ENCODE data around the gene PTPRU. TPM values are rescaled to one million over a fixed set of nuclear protein-coding genes. Genes with fewer than 3 reads are reported as not detected.
A peak's percentile ranks its signal among the peaks of the same experiment; 100 is the strongest.

The PTPRU gene
- total RNA-seq, 1 experiment from 2014 or later, result 45.5 TPM

DNA sequence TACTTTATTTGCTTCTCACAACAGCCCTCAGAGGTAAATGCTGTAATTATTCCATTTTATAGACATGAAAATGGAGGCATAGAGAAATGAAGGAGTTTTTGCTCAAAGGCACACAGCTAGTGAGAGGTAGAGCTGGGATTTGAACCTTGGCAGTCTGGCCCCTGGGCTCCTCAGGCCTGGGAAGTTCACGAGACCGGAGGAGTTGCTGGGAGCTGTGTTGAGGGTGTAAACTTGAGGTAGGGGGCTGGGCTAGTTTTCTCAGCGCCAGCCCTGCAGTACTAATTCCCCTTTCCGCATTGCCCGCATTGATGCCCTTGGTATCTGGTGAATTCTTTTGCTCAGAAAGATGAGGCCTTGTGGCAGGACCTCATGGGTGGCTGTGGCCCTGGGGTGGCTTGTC lies 73.3 kb downstream of the PTPRU start:
- Histone ChIP-seq H2BK12ac (ENCODE audit: insufficient read length, low read depth, low read length) (no peak overlapping the region), H3K9me3 (ENCODE audit: control insufficient read depth, low read depth, low read length) (no peaks in the 10 kb centered on the region), H3K23me2 (ENCODE audit: insufficient read length, low read depth, low read length, poor library complexity, severe bottlenecking) (no peaks in the 10 kb centered on the region), H3K56ac (ENCODE audit: insufficient read length, low read depth, low read length) (no peak overlapping the region), H3K79me2 (ENCODE audit: insufficient read depth, low read length) (no peaks in the 10 kb centered on the region), H3K27me3 (ENCODE audit: insufficient read depth, low read length) (no peaks in the 10 kb centered on the region), H3K23ac (ENCODE audit: insufficient read length, low read depth, low read length) (no peak overlapping the region), H2BK15ac (ENCODE audit: low read depth, low read length) (no peak overlapping the region), H3K9ac (ENCODE audit: extremely low read depth, insufficient read length, low read length) (no peak overlapping the region), H4K5ac (ENCODE audit: insufficient read length, low read depth, low read length) (no peak overlapping the region), H4K91ac (ENCODE audit: insufficient read length, low read depth, low read length) (no peak overlapping the region), H2BK5ac (ENCODE audit: insufficient read length, low read length) (no peak overlapping the region), H3K18ac (ENCODE audit: insufficient read length, low read depth, low read length) (no peak overlapping the region), H2AFZ (ENCODE audit: low read length) (no peak overlapping the region), H3K4me1 (ENCODE audit: insufficient read depth, low read length) (no peaks in the 10 kb centered on the region), H3T11ph (ENCODE audit: low read length) (no peak overlapping the region), H2BK120ac (ENCODE audit: low read depth, low read length, poor library complexity, severe bottlenecking) (no peak overlapping the region), H3K4ac (ENCODE audit: low read depth, low read length) (no peak overlapping the region), H3K27ac (ENCODE audit: insufficient read length, low read depth, low read length) (no peak overlapping the region), H4K8ac (replicated peaks; ENCODE audit: insufficient read length, low read depth, low read length) (no peak overlapping the region), H2BK20ac (ENCODE audit: low read depth, low read length, poor library complexity, severe bottlenecking) (no peak overlapping the region), H3K79me1 (ENCODE audit: insufficient read depth, low read depth, low read length, poor library complexity, severe bottlenecking) (no peaks in the 10 kb centered on the region), H2AK5ac (ENCODE audit: insufficient read length, low read length) (no peak overlapping the region), H3K14ac (ENCODE audit: insufficient read depth, low read length) (no peak overlapping the region; the same call in 1 of the 2 replicates), H4K20me1 (ENCODE audit: control insufficient read depth, insufficient read depth, insufficient read length) (no peaks in the 10 kb centered on the region), H3K4me2 (ENCODE audit: insufficient read depth, insufficient read length, low read length) (no peak overlapping the region)
- no CpG with 5 or more reads among the region's 5 CpGs for WGBS (ENCODE audit: extremely low coverage, insufficient read length, low lambda C conversion rate)
- Mint-ChIP-seq H3K4me3 (no peak overlapping the region), H3K4me1 (peaks cover 8 to 25% of the 10 kb centered on the region in 2 experiments), H3K27me3 (ENCODE audit: low read depth) (no peaks in the 10 kb centered on the region), H3K9me3 (no peaks in the 10 kb centered on the region), H3K27ac (peak overlapping the region in 2 of 3 experiments; percentile 75 to 88; a peak in 3 of 7 replicates), H3K36me3 (ENCODE audit: insufficient read depth in 1 of 3, low read depth in 3 of 3) (peaks cover 2 to 41% (median 30%) of the 10 kb centered on the region in 3 experiments; a peak in 5 of 7 replicates)
- TF ChIP-seq, protein P1, sequence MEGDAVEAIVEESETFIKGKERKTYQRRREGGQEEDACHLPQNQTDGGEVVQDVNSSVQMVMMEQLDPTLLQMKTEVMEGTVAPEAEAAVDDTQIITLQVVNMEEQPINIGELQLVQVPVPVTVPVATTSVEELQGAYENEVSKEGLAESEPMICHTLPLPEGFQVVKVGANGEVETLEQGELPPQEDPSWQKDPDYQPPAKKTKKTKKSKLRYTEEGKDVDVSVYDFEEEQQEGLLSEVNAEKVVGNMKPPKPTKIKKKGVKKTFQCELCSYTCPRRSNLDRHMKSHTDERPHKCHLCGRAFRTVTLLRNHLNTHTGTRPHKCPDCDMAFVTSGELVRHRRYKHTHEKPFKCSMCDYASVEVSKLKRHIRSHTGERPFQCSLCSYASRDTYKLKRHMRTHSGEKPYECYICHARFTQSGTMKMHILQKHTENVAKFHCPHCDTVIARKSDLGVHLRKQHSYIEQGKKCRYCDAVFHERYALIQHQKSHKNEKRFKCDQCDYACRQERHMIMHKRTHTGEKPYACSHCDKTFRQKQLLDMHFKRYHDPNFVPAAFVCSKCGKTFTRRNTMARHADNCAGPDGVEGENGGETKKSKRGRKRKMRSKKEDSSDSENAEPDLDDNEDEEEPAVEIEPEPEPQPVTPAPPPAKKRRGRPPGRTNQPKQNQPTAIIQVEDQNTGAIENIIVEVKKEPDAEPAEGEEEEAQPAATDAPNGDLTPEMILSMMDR (conservative IDR thresholded peaks at IDR 0.05), result no peak
- no peak for DNase-seq

Measured in H9 (cell line).